NT2/D1 (cell line): Measurements from ENCODE around the gene OCIAD1.

Experiments used
- YY1 ChIP-seq: IDR thresholded peaks from 2 replicates; pipeline ENCODE4 v1.6.1; 2011; ENCODE audit not compliant: insufficient read length, insufficient read depth
- ZNF274 ChIP-seq: IDR thresholded peaks from 2 replicates; pipeline ENCODE4 v1.6.1; 2011; ENCODE audit warnings: mild to moderate bottlenecking, low read depth, low read length

DNA sequence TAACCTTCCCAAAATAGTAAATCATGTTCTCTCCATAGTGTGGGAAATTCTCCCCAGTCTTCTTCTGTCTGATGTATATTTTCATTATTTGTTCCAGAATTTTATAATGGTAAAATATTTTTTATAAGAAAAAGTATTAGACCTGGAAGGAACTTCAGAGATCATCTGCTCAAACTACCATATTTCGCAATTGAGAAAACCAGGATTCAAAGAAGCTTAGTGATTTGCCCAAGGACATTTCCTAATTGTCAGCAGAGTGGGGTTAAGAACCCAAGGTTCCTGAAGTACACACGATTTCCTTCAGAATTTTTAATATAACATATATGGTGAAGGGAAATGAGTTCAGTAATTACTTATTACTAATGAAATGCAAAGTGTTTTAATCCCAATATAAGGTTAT, 24.1 kb downstream of the OCIAD1 start:
- no peak for TF ChIP-seq ZNF274
- no peak for TF ChIP-seq YY1
